HepG2 (cell line): ENCODE results near the gene CDYL. TPM values are rescaled to one million over a fixed set of nuclear protein-coding genes. Genes with fewer than 3 reads are reported as not detected.

Source experiments
- CENPT ChIP-seq: sonication (generic); formaldehyde crosslinking; IDR thresholded peaks from 2 replicates; pipeline ENCODE4 v1.8.0; 2022; ENCODE audit warnings: low read depth, mild to moderate bottlenecking, moderate library complexity, missing genetic modification reagents
- EEA1 ChIP-seq: sonication (generic); formaldehyde crosslinking; IDR thresholded peaks from 2 replicates; pipeline ENCODE4 v1.5.1; 2020; ENCODE audit warnings: mild to moderate bottlenecking, missing genetic modification reagents, borderline replicate concordance
- EP300 ChIP-seq, 3 experiments: sonication (generic) in 1 of 3; formaldehyde crosslinking in 1 of 3; IDR thresholded peaks; 2 replicates each; pipeline versions ENCODE4 v1.5.1 to v1.6.1; 2011 to 2020; ENCODE audit warnings: low read depth in 2 of 3, low read length in 2 of 3, borderline replicate concordance in 1 of 3, improper control_type of control experiment in 1 of 3, mild to moderate bottlenecking in 1 of 3, missing genetic modification reagents in 1 of 3, moderate library complexity in 1 of 3
- HOXA5 ChIP-seq: sonication (generic); formaldehyde crosslinking; IDR thresholded peaks from 2 replicates; pipeline ENCODE4 v1.4.0; 2020; ENCODE audit warnings: missing genetic modification reagents
- MXD4 ChIP-seq: IDR thresholded peaks from 2 replicates; pipeline ENCODE4 v1.6.1; 2016; ENCODE audit warnings: mild to moderate bottlenecking, missing biosample characterization, missing genetic modification reagents
- PAX8 ChIP-seq: sonication (generic); formaldehyde crosslinking; IDR thresholded peaks from 2 replicates; pipeline ENCODE4 v1.8.0; 2022; ENCODE audit warnings: mild to moderate bottlenecking, missing genetic modification reagents, borderline replicate concordance
- PHF8 ChIP-seq: sonication (generic); formaldehyde crosslinking; IDR thresholded peaks from 2 replicates; pipeline ENCODE4 v1.5.0; 2020; ENCODE audit warnings: missing genetic modification reagents
- SRSF9 ChIP-seq: fragments of 200-400 bp; formaldehyde crosslinking; IDR thresholded peaks from 2 replicates; pipeline ENCODE4 v1.6.1; 2018; ENCODE audit warnings: borderline replicate concordance, mild to moderate bottlenecking, low read depth, low read length; ENCODE audit not compliant: insufficient read depth, poor library complexity, severe bottlenecking
- YEATS4 ChIP-seq: sonication (generic); formaldehyde crosslinking; IDR thresholded peaks from 2 replicates; pipeline ENCODE4 v1.4.0; 2020; ENCODE audit warnings: missing genetic modification reagents, borderline replicate concordance
- ZNF124 ChIP-seq: sonication (generic); formaldehyde crosslinking; IDR thresholded peaks from 2 replicates; pipeline ENCODE4 v1.4.0; 2020; ENCODE audit warnings: missing genetic modification reagents
- ZNF337 ChIP-seq: sonication (generic); formaldehyde crosslinking; IDR thresholded peaks from 2 replicates; pipeline ENCODE4 v1.5.1; 2020; ENCODE audit warnings: missing genetic modification reagents, low read depth, mild to moderate bottlenecking, borderline replicate concordance
- polyA plus RNA-seq, 8 experiments: library from polyadenylated mRNA; depleted of rRNA in 3 of 8; stranded (reverse) in 7 of 8; unstranded in 1 of 8; fragments of >200 nt; fragmentation: Illumina TruSeq in 4 of 8; extraction: Trizol in 4 of 8; gene quantifications; 2 replicates each; pipeline versions ENCODE4 v1.2.1 to v1.2.3, GENCODE V29; 2011 to 2016; ENCODE audit warnings: low read depth in 4 of 8, missing spikeins in 1 of 8, mixed read lengths in 1 of 8; ENCODE audit not compliant: insufficient read depth in 1 of 8
- total RNA-seq, 5 experiments: library from RNA; depleted of rRNA; stranded (reverse); fragments of >200 nt; fragmentation: Illumina TruSeq; extraction: Trizol; gene quantifications; 2 replicates each; pipeline ENCODE4 v1.2.3, GENCODE V29; 2016; ENCODE audit warnings: low read depth in 1 of 5
- TF ChIP-seq, protein P1 (sequence below): sonication (generic); formaldehyde crosslinking; IDR thresholded peaks from 2 replicates; pipeline ENCODE4 v1.8.0; 2023; ENCODE audit warnings: mild to moderate bottlenecking, missing genetic modification reagents
- TF ChIP-seq, protein P2 (sequence below): conservative IDR thresholded peaks from 2 replicates; pipeline ENCODE4 v1.6.1; 2018; ENCODE audit warnings: missing genetic modification reagents
- TF ChIP-seq, protein P3 (sequence below): sonication (generic); formaldehyde crosslinking; IDR thresholded peaks from 2 replicates; pipeline ENCODE4 v1.4.0; 2020; ENCODE audit warnings: mild to moderate bottlenecking, missing genetic modification reagents, borderline replicate concordance
- TF ChIP-seq, protein P4 (sequence below): sonication (generic); formaldehyde crosslinking; IDR thresholded peaks from 2 replicates; pipeline ENCODE4 v1.8.1; 2022; ENCODE audit warnings: low read depth, mild to moderate bottlenecking, missing genetic modification reagents
- TF ChIP-seq, protein P5 (sequence below): sonication (generic); formaldehyde crosslinking; IDR thresholded peaks from 2 replicates; pipeline ENCODE4 v1.4.0; 2020; ENCODE audit warnings: missing genetic modification reagents, low read depth, mild to moderate bottlenecking, borderline replicate concordance

Gene CDYL
- total and polyA plus RNA-seq, 2 of the 13 experiments (the other 11 are each of a cell fraction or from before 2014, with no cell fraction given): 22.8 to 105 TPM

DNA sequence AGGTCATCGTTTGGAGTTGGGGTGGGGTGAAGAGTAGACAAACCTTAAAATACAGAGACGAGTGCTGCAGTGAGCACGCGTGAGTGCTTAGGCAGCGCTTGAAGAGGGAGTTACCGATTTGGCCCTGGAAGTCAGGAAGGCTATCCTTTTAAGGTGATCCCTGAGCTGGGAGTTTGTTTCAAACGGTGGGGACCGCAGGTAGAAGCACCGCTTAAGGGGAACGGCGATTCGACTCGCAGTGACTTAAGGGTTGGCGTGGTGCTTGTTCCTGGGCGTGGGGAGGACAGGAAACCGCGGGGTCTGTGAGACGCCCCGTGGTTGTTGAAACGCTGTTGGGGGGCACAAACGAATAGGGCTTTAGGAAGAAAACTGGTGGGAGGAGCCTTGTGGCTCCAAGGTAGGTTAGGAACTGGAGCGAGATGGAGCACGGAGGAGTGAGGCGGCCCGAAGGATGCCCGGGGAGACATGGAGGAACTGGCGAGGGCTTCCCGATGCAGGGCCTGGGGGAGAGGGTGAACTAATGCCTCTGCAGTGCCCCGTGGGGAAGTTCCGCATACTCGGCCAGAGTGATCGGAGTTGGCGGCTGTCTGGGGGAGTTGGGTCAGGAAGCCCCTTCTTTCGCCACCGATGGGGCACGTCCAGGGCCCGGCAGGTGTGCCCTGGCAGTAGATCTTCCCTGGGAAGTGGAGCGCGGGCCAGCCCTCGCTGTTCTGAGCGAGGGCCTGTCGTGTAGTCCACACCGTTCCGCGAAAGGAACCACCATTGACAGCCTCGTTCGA lies 1.3 kb upstream of the CDYL start (continued):
- TF ChIP-seq, protein P1, sequence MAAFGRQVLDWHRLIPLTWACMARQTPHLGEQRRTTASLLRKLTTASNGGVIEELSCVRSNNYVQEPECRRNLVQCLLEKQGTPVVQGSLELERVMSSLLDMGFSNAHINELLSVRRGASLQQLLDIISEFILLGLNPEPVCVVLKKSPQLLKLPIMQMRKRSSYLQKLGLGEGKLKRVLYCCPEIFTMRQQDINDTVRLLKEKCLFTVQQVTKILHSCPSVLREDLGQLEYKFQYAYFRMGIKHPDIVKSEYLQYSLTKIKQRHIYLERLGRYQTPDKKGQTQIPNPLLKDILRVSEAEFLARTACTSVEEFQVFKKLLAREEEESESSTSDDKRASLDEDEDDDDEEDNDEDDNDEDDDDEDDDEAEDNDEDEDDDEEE (CRISPR knock-in tag): no peak
- TF ChIP-seq EEA1 (CRISPR knock-in tag) (peak; percentile 70; the same call in 1 of the 2 replicates), EP300 (IDR thresholded peaks at IDR 0.05; ENCODE audit: low read depth in 2 of 2, low read length in 2 of 2) (no peak), EP300 (CRISPR knock-in tag; IDR thresholded peaks at IDR 0.05; ENCODE audit: borderline replicate concordance) (no peak), ZNF337 (CRISPR knock-in tag) (no peak), SRSF9 (no peak), CENPT (CRISPR knock-in tag) (no peak), ZNF124 (CRISPR knock-in tag) (no peak), PHF8 (CRISPR knock-in tag) (0 out of 2 replicates have a peak, but pooled peaks have one; percentile 40), MXD4 (CRISPR knock-in tag) (no peak), PAX8 (CRISPR knock-in tag) (no peak), YEATS4 (no peak), HOXA5 (CRISPR knock-in tag) (no peak)
- TF ChIP-seq, protein P2, sequence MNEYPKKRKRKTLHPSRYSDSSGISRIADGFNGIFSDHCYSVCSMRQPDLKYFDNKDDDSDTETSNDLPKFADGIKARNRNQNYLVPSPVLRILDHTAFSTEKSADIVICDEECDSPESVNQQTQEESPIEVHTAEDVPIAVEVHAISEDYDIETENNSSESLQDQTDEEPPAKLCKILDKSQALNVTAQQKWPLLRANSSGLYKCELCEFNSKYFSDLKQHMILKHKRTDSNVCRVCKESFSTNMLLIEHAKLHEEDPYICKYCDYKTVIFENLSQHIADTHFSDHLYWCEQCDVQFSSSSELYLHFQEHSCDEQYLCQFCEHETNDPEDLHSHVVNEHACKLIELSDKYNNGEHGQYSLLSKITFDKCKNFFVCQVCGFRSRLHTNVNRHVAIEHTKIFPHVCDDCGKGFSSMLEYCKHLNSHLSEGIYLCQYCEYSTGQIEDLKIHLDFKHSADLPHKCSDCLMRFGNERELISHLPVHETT (CRISPR knock-in tag): no peak
- TF ChIP-seq, protein P3, sequence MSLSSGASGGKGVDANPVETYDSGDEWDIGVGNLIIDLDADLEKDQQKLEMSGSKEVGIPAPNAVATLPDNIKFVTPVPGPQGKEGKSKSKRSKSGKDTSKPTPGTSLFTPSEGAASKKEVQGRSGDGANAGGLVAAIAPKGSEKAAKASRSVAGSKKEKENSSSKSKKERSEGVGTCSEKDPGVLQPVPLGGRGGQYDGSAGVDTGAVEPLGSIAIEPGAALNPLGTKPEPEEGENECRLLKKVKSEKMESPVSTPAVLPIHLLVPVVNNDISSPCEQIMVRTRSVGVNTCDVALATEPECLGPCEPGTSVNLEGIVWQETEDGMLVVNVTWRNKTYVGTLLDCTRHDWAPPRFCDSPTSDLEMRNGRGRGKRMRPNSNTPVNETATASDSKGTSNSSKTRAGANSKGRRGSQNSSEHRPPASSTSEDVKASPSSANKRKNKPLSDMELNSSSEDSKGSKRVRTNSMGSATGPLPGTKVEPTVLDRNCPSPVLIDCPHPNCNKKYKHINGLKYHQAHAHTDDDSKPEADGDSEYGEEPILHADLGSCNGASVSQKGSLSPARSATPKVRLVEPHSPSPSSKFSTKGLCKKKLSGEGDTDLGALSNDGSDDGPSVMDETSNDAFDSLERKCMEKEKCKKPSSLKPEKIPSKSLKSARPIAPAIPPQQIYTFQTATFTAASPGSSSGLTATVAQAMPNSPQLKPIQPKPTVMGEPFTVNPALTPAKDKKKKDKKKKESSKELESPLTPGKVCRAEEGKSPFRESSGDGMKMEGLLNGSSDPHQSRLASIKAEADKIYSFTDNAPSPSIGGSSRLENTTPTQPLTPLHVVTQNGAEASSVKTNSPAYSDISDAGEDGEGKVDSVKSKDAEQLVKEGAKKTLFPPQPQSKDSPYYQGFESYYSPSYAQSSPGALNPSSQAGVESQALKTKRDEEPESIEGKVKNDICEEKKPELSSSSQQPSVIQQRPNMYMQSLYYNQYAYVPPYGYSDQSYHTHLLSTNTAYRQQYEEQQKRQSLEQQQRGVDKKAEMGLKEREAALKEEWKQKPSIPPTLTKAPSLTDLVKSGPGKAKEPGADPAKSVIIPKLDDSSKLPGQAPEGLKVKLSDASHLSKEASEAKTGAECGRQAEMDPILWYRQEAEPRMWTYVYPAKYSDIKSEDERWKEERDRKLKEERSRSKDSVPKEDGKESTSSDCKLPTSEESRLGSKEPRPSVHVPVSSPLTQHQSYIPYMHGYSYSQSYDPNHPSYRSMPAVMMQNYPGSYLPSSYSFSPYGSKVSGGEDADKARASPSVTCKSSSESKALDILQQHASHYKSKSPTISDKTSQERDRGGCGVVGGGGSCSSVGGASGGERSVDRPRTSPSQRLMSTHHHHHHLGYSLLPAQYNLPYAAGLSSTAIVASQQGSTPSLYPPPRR: no peak
- TF ChIP-seq, protein P4, sequence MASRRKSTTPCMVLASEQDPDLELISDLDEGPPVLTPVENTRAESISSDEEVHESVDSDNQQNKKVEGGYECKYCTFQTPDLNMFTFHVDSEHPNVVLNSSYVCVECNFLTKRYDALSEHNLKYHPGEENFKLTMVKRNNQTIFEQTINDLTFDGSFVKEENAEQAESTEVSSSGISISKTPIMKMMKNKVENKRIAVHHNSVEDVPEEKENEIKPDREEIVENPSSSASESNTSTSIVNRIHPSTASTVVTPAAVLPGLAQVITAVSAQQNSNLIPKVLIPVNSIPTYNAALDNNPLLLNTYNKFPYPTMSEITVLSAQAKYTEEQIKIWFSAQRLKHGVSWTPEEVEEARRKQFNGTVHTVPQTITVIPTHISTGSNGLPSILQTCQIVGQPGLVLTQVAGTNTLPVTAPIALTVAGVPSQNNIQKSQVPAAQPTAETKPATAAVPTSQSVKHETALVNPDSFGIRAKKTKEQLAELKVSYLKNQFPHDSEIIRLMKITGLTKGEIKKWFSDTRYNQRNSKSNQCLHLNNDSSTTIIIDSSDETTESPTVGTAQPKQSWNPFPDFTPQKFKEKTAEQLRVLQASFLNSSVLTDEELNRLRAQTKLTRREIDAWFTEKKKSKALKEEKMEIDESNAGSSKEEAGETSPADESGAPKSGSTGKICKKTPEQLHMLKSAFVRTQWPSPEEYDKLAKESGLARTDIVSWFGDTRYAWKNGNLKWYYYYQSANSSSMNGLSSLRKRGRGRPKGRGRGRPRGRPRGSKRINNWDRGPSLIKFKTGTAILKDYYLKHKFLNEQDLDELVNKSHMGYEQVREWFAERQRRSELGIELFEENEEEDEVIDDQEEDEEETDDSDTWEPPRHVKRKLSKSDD (CRISPR knock-in tag): no peak
- TF ChIP-seq, protein P5, sequence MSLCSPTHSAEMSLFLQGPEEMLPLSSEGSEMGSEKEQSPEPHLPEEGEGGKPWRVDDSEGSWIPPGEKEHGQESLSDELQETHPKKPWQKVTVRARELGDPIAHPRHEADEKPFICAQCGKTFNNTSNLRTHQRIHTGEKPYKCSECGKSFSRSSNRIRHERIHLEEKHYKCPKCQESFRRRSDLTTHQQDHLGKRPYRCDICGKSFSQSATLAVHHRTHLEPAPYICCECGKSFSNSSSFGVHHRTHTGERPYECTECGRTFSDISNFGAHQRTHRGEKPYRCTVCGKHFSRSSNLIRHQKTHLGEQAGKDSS (CRISPR knock-in tag): no peak
